GM18907 (cell line): ENCODE measurements around the gene LUZP1.
"Not testable (repeated sequence)": the region's sequence is repeated elsewhere in the genome, so short reads cannot be mapped to it uniquely, and the experiment has no call there.

Experiments used
- ATAC-seq: cut with Tn5 transposase; IDR thresholded peaks from one replicate; pipeline ENCODE4 v1.9.1; 2021; ENCODE audit warnings: mild to moderate bottlenecking, moderate library complexity; ENCODE audit not compliant: unreplicated experiment

LUZP1 gene

GRCh38 chr1:23168445-23169194 is at the start of gene LUZP1:
LUZP1 (minus strand) TSS chr1:23168856.
- ATAC-seq = peak; percentile 57

- ATAC-seq = no peak
These were observed 48.9 kb upstream of the LUZP1 start, which contains the start of gene HTR1D for GRCh38 chr1:23217421-23218115. HTR1D (minus strand) TSS chr1:23217502; CDS start chr1:23194219, 23,283 bp downstream.

GRCh38 chr1:23216771-23217420 is 48.2 kb upstream of the LUZP1 start:
- ATAC-seq = no peak

GRCh38 chr1:23215751-23216449 is 47.2 kb upstream of the LUZP1 start:
- no peak for ATAC-seq

- ATAC-seq = no peak
These were observed 46.6 kb upstream of the LUZP1 start for GRCh38 chr1:23215291-23215690.

GRCh38 chr1:23214640-23215039 is 46.0 kb upstream of the LUZP1 start:
- ATAC-seq = no peak

GRCh38 chr1:23211955-23212354 is 43.3 kb upstream of the LUZP1 start:
- ATAC-seq = no peak

- no peak for ATAC-seq
These were observed 42.3 kb upstream of the LUZP1 start for GRCh38 chr1:23210963-23211362.

- ATAC-seq = no peak
These were observed 41.7 kb upstream of the LUZP1 start for GRCh38 chr1:23210351-23210785.

GRCh38 chr1:23209770-23210169 is 41.1 kb upstream of the LUZP1 start:
- ATAC-seq = no peak

GRCh38 chr1:23208527-23208926 is 39.9 kb upstream of the LUZP1 start:
- ATAC-seq = no peak

- not testable (repeated sequence) for ATAC-seq
These were observed 39.1 kb upstream of the LUZP1 start for GRCh38 chr1:23207733-23208132.

- no peak for ATAC-seq
These were observed 33.6 kb upstream of the LUZP1 start for GRCh38 chr1:23202263-23202749.

GRCh38 chr1:23200883-23201282 is 32.2 kb upstream of the LUZP1 start:
- no peak for ATAC-seq

GRCh38 chr1:23198373-23198772 is 29.7 kb upstream of the LUZP1 start:
- ATAC-seq = no peak

GRCh38 chr1:23196627-23197328 is 28.1 kb upstream of the LUZP1 start:
- ATAC-seq = no peak

- no peak for ATAC-seq
These were observed 25.7 kb upstream of the LUZP1 start for GRCh38 chr1:23194119-23194984.

- ATAC-seq = no peak
These were observed 24.9 kb upstream of the LUZP1 start for GRCh38 chr1:23193391-23194118.

- no peak for ATAC-seq
These were observed 22.5 kb upstream of the LUZP1 start for GRCh38 chr1:23191199-23191598.
